Measurements from ENCODE around the gene SLC16A12.

Gene SLC16A12

DNA sequence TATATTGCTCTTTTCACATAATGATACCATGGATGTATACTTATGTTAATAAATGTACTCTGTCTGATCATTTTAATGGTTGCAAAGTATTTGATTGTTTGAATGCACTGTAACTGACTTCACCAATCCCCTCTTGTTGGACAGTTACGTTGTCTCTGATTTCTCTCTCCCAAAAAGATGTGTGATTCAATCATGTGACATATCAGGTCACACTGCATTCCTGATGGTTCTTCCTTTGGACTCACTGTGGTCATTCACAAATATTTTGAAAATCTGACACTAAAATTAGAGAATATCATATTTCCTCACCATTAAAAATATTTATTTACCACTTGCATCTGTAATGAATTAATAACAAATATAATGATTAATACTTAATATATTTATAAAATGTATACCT, 22.2 kb downstream of the SLC16A12 start:
- no peak for DNase-seq (ENCODE audit: low read depth in 3 of 3)

DNA sequence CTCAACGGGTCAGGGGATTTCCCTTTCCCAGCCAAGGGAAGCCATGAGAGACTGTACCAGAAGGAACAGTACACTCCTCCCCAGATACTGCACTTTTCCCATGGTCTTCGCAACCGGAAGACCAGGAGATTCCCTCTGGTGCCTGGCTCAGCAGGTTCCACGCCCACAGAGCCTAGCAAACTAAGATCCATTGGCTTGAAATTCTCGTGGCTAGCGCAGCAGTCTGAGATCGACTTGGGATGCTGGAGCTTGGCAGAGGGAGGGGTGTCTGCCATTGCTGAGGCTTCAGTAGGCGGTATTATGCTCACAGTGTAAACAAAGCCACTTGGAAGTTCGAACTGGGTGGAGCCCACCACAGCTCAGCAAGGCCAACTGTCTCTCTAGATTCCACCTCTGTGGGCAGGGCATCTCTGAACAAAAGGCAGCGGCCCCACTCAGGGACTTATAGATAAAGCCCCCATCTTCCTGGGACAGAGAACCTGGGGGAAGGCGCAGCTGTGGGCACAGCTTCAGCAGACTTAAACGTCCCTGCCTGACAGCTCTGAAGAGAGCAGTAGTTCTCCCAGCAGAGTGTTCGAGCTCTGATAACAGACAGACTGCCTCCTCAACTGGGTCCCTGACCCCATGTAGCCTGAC, 29.6 kb downstream of the SLC16A12 start:
- DNase-seq (ENCODE audit: low read depth in 3 of 3) = no peak

DNA sequence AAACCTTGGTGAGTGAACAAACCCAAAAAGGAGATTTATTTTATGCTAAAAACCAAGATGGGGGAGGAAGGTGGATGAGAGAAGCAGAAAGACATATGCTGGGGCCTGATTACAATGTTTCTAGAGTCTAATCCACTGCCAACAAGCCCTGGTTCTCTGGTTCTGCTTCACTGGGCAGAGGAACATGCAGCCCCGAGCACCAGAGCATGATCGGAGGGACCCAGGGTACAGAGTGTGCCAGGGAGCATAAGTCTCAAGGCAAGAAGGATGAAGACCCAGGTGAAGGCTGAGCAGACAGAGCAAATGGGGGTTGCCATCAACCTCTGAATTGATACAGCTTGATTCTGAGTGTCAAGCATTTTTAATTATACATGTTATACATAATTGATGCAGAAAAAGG, 30.7 kb downstream of the SLC16A12 start:
- no peak for DNase-seq (ENCODE audit: low read depth in 3 of 3)

DNA sequence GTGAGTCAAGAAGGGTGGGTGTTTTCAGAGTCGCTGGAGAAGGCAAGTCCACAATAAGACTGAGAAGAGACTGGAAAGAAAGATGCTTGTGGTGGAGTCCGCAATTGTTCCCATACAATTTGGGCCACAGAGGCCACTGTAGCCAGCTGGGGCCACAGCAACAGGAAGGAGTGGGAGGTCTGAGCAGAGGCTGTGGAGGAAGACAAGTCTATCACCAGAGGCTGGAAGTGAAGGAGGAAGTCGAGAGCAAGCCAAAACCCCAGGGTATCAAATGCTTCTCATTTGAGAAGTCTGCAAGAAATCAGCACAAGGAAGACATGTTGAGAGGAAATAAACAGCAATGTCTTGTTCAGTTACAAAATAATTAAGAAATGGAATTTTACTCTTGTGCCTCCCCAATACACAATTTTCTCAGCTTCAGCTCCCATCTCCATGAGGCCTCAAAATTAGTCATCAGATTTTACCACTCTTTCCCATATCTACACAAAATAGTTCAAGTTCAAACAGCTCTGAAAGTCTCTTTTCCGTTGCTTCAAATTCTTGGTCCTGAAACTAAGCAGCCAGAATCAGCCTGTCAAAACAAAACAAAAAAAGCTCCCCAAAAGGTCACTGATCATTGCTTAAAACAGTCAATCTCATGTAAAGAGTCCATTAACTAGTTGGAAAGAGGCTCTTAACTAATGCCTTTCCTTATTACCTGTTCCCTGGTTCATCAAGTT, 31.6 kb downstream of the SLC16A12 start:
- DNase-seq (ENCODE audit: low read depth in 3 of 3) = no peak

DNA sequence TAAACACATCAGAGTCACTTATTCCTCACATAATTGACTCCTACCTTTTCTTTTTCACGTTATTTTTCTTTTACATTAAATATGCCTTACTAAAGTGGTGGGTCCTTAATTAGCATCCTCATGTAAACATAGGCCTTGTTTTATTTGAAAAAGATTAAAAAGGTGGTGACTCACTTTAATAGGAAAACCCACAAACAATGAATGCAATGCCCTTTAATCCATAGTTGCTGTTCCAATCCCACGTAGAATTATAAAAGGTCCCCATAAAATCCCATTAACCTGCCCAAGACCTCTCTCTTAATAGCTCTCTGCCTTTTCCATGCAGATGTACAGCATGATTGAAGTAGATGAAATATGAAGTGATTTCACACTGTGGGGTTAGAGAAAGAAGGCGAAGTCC, 32.2 kb downstream of the SLC16A12 start:
- no peak for DNase-seq (ENCODE audit: low read depth in 3 of 3)

DNA sequence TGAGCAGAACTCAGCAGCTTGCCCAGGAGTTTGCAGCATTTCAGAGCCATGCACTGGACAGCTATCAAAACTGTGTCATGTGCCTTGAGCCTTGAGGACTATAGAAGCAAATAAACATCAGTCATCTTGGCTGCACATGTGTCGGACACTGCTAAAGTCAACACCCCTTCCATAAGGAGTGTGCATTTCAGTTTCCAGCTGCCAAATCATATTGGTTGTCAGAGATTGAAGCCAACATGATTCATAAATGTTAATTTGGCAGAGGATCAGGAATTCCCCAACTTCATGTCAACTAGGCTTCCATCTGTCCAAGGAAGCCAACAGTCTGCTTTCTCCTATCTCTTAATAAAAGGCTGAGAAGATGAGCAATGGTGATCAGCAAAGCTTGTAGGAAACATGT, 32.8 kb downstream of the SLC16A12 start:
- no peak for DNase-seq (ENCODE audit: low read depth in 3 of 3)

DNA sequence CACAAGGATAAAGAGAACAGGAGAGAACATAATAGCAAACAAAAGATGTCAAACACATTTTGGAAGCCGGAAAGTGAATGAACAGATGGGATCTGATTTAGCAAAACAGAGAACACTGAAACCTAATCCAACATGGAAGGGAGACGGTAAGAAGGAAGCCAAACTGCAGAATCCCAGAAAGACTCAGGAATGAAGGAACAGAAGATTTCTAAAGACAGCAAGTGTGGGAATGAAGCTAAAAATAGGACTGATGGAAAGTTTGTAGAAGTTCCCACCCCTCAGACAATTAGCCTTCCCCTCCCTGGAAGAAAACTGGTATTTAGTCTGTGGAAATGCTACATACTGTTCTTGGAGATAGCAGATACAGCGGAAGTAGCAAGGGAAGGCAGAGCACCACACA, 40.8 kb downstream of the SLC16A12 start:
- DNase-seq (ENCODE audit: low read depth in 3 of 3) = no peak

DNA sequence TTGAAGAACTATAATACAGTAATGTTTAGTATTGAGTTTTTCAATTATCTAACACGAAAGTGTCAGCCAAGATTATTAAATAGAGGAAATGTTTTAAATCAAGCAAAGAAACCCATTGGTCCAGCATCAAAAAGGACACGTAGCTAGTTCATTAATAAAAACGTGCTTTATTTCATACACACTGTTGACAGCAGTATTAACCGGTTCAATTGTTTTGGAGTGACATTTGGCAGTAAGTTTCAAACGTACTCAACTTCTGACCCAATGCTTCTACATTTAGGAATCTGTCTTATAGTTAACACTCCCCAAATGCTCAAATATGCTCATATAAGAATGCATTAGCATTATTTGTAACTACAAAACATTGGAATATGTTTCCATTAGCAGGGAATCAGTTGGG, 41.3 kb downstream of the SLC16A12 start:
- DNase-seq (ENCODE audit: low read depth in 3 of 3) = no peak

DNA sequence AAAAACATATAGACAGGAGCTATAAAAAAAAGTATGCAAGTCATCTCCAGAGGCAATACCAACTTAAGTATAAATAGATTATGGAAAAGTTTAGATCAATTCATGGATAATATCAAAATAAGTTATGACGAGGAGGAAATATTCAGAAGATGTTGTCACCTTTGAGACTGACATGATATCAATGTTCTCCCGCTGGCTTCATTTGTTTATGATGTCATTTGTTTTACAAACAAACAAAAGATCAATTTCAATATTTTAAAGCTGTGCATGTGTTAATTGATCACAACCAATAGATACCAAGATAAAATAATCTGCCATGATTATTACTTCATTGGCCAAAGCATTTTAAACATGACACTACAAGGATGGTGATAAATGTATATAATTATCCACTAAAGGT, 43.5 kb downstream of the SLC16A12 start:
- DNase-seq (ENCODE audit: low read depth in 3 of 3) = no peak

DNA sequence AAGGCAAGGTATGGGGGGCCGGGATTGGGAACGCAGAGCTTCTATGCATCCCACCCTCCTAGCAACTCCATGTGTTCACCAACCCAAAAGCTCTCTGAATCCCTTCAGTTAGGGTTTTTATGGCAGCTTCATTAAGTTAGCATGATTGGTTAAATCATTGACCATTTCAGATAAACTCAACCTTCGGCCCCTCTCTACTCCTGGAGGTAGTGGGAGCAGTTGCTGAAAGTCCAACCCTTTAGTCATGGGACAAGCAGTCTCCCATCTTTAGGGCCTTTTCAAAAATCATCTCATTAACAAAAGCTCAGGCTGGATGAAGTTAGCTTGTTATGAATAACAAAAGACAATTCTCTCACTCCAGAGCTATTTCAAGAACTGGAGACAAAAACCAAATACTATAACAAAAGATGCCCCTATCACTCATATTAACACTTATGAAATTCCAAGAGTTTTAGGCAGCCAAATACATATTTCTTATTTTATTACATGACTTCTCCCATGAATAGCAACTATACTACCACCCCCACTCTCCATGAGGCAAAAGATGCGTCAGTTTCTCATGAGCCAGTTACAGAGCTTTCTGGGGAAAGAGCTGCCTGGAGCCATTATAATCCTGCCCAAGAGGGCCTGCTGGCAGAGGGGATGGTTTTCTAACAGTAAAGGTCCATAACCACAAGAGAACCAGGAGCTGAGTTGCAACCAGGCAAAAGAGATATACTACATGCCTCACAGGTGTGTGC, 44.6 kb downstream of the SLC16A12 start:
- no peak for DNase-seq (ENCODE audit: low read depth in 3 of 3)

DNA sequence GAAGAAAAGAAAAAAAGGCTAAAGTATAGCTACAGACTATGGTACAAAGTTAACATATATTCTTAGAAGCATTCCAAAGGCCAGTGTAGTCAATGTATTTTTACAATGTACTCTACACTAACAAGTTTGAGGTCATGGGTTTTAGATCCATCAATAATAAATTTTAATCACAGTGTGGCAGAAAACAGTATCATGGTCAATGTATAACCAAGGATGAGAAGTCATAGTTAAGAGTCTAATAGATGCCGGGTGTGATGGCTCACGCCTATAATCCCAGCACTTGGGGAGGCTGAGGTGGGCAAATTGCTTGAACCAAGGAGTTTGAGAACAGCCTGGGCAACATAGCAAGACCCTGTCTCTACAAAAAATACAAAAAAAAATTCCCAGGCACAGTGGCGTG, 53.1 kb downstream of the SLC16A12 start:
- no peak for DNase-seq (ENCODE audit: low read depth in 3 of 3)

DNA sequence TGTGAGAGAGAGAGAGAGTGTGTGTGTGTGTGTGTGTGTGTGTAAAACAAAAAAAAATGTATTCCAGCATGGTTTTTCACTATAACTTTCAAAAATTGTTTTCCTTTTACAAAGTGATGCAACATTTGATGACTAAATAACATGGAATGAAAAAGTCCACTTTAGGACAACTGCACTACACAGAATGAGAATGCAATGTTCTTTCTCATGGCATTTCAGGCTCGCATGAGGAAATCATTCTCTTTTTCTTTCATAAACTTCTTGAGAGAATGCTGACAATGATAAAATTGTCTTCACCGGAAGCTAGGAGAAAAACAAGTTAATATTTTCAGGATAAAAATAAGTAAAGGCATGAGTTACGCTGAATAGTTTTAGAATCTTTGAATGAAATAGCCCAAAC, 53.7 kb downstream of the SLC16A12 start:
- no peak for DNase-seq (ENCODE audit: low read depth in 3 of 3)

DNA sequence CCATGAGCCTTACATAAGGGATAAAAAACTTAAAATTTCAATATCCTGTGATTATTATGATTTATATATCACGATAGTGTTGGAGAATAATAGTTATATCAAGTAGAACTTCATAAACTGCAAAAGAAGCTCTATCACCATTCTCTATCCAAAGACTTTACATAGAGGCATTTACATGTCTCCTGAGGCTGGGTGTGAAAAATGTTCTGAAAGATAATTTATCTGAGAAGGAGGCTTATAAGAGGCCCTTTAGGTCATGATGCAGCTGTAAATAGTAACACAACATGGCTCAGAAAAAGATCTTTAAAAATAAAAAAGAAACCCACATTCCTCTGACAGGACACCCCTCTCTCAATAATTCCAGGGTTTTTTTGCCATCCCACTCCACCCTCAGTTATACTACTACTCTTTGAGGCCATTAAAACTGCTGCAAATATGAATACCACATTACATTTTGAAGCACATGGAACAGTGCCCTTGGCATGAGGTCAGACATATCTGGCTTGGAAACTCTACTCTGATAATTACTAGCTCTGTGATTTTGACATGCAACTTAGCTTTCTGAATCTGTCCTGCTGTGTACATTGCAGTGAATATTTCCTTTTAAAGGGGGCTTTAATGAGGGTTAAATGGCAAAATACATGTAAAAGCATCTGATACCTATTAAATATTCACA, 55.5 kb downstream of the SLC16A12 start:
- no peak for DNase-seq (ENCODE audit: low read depth in 3 of 3)

DNA sequence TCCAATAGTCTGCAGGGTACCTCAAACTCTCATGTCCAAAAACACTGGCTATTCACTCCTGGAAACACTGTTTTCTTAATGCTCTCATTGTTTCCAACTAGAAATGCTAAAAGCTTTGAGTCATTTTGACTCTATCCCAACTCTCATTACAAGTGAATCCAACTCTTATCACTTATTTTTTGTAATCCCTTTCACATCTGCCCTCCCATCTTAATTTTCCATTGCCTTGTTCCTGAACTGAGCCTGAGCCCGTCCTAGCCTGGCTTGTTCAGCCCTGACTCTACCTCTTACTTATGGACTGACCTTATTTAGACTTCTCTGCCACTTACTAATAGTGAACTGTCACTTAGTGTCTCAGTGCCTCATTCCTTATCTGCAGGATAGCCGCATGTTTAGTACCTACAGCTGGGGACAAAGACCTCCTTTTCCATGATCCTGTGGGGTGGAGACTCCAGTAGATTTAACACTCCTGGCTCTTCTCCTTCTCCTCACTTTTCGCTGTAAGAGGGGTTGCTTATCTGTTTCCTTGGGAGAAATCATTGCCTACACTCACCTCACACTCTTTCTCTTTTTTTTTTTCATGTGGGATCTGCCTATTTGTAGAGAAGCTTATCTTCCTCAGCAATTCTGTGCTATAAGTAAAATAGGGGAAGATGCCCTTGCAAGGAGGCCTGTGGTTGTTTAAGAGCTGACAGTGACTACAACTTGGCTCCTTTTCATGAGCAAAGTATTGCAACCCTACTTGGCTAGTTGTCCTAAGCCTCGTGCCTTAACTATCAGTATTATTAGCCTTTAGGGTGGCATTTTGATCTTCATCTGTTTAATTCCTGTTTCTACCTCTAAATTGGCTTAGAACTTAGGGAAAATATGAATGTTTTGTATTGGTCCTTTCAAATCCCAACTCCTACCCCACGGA, 56.4 kb downstream of the SLC16A12 start:
- DNase-seq (ENCODE audit: low read depth in 3 of 3) = no peak

DNA sequence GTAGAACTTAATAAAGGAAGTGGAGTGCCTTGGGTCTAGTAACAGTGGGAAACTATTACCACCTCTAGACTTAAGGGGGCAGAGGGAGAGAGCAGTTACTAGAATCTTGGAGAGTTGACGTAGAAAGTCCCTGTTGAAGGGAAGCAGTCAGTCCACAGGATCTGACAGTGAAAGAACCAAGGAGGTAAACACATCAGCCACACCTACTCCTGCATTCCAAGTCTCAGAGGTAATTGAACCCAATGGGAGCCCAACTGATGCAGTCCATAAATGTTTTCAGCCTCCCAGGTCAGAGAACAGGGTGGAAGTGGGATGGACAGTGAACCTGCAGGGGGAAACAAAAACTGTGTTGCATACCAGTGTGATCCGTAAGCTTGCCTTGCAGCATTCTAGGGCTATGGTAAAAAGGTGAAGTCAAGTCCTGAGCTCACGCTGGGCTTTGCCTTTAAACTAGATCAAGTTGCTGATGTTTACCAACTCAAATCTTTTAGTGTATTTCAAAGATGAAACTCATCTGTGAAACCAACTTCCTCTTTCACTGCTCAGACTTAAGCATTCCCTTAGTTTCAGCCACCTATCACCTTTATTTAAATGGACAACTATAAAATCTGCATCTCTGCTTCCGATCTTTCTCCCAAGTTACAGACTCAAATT, 57.2 kb downstream of the SLC16A12 start:
- DNase-seq (ENCODE audit: low read depth in 3 of 3) = no peak

DNA sequence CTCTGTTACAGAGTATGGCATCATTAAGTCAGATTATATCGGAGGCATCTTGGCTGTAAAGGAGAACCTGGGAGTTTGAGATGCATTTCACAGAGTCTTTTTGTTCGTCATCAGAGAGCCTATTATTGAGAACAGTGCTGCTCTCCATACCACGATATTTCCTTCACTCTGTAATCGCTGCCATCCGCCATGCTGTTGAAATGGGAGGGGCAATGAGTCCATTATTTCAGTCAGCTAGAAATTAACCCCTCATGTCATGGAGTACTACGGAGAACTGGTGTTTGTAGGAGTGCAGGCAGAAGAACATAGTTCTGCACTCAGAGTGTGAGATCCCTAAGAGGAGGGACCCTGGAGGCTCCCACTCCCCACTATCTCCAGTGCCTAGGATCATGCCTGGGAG, 59.2 kb downstream of the SLC16A12 start:
- DNase-seq (ENCODE audit: low read depth in 3 of 3) = no peak

DNA sequence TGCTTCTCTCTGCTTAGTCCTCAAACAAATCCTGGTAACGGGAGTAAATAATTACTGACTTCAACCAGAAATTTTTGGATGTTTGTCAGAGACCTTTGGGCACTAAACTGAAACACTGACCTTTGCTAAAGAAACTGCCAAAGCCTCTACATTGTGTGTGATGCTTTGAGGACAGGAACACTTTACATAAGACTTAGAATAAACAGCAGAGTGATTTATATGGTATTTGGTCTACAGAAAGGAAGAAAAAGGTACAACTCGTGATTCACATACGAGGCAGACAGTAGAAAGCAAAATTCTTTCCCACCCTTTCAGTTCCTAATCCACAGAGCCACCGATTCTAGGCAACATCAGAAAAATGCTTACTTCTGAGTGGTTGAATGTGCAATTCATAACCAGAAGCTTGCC, 59.8 kb downstream of the SLC16A12 start:
- DNase-seq (ENCODE audit: low read depth in 3 of 3) = no peak

DNA sequence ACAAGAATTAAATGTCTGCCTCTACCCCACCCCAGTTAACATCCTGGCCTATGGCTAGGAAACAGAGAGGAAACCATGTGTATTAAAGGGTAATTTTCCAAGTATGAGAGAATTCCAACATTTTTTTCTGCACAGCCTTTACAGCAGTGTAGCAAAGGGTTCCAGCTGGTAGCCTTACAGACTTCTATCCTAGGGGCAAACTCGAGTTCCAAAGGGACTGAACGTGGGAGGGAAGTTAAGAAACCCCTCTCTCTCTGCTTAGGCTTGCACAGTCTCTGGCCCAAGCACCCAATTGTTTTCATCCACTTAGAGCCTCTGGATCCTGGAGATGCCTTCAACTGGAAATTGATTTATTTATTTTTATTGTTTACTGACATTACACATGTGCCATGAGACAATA, 60.3 kb downstream of the SLC16A12 start:
- DNase-seq (ENCODE audit: low read depth in 3 of 3) = no peak

DNA sequence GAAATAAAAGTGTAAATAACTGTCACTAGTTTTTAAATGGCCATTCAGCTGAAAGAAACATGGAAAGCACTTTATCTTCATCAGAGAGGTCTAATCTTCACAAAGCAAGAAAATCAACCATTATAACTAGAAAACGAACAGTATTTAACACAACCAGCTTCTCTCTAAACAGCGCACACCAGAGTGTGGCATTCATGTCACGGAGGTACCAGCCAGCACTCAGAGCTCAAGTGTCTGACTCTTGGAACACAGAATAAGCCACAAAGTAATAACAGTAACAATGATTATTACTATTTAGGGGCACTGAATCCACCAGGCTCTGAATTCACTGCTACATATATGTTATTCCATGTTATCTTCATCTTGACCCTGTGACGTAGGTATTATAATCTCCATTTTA, 60.9 kb downstream of the SLC16A12 start:
- DNase-seq (ENCODE audit: low read depth in 3 of 3) = no peak

DNA sequence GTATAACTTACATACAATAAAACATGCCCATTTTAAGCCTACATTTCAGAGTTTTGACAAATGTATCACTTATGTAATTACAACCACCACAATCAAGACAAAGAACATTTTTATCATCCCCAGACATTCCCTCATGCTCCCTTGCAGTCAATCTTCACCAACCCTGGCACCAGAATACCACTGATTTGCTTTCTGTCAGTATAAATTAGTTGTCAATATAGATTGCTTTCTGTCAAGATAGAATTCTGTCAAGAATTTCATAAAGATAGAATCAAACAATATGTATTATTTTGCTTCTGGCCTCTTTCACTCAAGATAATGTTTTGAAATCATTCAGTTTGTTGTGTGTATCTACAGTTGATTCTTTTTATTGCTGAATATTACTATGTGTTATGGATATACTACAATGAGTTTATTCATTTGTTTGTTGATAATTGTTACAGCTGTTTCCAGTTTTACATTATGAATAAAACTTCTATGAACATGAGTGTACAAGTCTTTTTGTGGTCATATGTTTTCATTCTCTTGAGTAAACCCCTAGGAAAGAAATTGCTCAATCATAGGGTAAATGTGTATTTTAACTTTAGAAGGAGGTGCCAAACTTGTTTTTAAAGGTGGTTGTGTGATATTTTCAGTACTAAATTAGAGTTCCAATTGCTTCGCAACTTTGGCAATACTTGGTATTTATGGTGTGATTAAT, 64.1 kb downstream of the SLC16A12 start:
- no peak for DNase-seq (ENCODE audit: low read depth in 3 of 3)
